Activated CD8-positive, alpha-beta memory T cell treated with anti-CD3 and anti-CD28 coated beads for 4 hours (primary cell): Measurements from ENCODE around the gene UXS1.

Source experiments
- DNase-seq, 2 donors: peaks; one replicate each; pipeline ENCODE4 v3.0.0-alpha.2; 2020; ENCODE audit warnings: low read depth in 2 of 2

UXS1 gene

GRCh38 chr2:106189764-106190468 is 4.2 kb downstream of the UXS1 start:
- DNase-seq: no peak

- no peak for DNase-seq
Measured at GRCh38 chr2:106189325-106189724, 4.8 kb downstream of the UXS1 start.

GRCh38 chr2:106187273-106187891 is 6.7 kb downstream of the UXS1 start:
- no peak for DNase-seq

- DNase-seq: no peak
Measured at GRCh38 chr2:106185475-106186184, 8.5 kb downstream of the UXS1 start.

- no peak for DNase-seq
Measured at GRCh38 chr2:106184857-106185256, 9.2 kb downstream of the UXS1 start.

GRCh38 chr2:106184394-106184793 is 9.7 kb downstream of the UXS1 start:
- no peak for DNase-seq

GRCh38 chr2:106183101-106183696 is 10.9 kb downstream of the UXS1 start:
- DNase-seq: no peak

- DNase-seq: no peak
Measured at GRCh38 chr2:106181064-106181463, 13.0 kb downstream of the UXS1 start.

- no peak for DNase-seq
Measured at GRCh38 chr2:106180602-106181001, 13.5 kb downstream of the UXS1 start.

- DNase-seq: no peak
Measured at GRCh38 chr2:106178716-106179115, 15.4 kb downstream of the UXS1 start.

GRCh38 chr2:106177581-106177980 is 16.5 kb downstream of the UXS1 start:
- no peak for DNase-seq

GRCh38 chr2:106176446-106177099 is 17.5 kb downstream of the UXS1 start:
- no peak for DNase-seq

GRCh38 chr2:106175086-106175850 is 18.8 kb downstream of the UXS1 start:
- DNase-seq: no peak

GRCh38 chr2:106174056-106174455 is 20.0 kb downstream of the UXS1 start:
- no peak for DNase-seq

- no peak for DNase-seq
Measured at GRCh38 chr2:106172649-106173048, 21.5 kb downstream of the UXS1 start.

GRCh38 chr2:106168657-106169056 is 25.4 kb downstream of the UXS1 start:
- DNase-seq: no peak

- no peak for DNase-seq
Measured at GRCh38 chr2:106167067-106167466, 27.0 kb downstream of the UXS1 start.

- no peak for DNase-seq
Measured at GRCh38 chr2:106165561-106165960, 28.5 kb downstream of the UXS1 start.

- DNase-seq: no peak
Measured at GRCh38 chr2:106165029-106165428, 29.1 kb downstream of the UXS1 start.

- no peak for DNase-seq
Measured at GRCh38 chr2:106163948-106164545, 30.1 kb downstream of the UXS1 start.
